NCI-H187 treated with DMSO at 0.1 percent for 48 hours (cell line): ENCODE results near the gene ALDH3A2.

Source experiments
- DNase-seq: peaks from one replicate; lab custom pipeline; 2025; lab: John Stamatoyannopoulos, UW

The ALDH3A2 gene

DNA sequence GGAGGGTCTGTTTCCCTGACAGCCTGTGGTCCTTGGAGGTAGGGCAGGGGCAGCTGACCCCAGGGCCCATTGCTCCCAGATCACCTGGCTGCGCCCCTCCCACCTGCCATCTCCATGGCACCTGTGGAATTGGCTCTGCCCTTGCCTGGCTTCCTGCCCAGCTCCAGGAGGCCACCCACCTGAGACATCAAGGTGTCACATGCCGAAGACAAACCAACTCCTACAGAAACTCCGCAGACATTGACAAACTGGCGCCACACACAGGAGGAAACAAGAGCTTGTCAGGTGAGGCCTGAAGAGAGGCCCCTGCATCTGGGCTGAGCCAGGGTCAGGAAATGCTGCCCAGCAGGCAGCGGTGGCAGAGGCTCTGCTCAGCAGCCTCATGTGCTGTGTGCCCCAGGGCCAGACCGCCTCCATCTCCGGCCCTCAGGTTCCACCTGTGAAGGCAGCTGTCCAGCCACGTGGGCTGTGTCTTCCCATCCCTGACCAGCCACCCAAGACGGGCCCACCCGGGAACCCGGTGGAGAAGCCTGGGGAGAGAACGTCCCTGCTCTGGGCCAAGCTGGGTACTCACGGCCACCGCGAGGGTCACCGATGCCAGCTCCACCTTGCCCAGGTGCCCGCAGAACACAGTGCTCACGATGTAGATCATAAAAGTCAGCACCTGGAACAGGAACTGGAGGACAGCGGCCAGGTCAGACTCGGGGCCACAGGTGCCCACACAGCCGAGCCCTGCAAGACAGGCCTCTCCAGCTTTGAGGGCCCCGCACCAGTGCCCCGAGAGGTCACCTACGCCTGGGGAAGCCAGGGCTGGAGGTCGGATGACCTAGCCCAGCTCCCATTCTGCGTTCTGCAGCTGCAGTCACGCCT lies 66.2 kb downstream of the ALDH3A2 start:
- no peak for DNase-seq

DNA sequence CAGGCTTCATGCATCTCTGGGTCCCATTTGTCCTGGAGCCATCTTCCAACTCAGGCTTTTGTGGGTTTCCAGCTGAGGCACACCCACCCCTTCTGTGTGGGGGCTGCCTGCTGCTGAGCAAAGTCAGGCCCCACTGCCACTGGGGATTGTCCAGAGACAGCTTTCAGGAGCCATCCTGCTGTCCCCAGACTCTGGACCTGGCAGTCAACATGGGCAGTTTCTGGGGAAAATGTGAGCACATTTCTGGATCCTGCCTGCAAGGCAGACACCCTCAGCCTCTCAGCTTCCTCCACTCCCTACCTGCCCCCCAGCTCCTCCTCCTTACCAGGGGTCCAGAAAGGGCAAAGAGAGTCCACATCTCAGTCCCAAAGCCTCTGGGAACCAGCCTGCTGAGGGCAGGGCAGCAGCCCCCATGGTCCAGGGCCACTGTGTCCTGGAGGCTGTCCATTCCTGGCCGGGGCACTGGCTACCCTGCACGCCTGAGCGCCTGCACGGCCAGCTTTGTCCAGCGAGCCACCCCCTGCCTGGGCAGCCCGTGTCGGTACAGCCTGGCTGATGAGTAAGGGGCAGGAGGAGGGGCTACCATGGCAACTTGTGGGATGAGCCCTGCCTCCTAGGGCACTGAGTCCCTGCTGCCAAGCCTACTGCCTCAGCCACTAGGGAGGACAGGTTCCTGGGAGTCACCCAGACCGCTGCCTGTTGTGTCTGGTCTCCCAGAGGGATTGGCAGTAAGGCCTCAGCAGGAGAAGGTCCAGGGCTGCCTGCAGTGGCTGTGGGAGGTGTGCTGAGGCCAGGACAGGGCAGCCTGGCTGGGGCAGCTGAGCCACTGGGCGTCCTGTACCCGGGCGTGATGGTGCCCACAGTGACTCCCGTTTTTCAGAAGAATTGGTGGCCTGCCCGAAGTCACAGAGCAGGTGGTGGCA lies 67.8 kb downstream of the ALDH3A2 start, which contains the start of gene SLC47A2:
Gene SLC47A2 (minus strand): TSS at position 477 of the 923 bp plus-strand sequence. CDS start 29 bp downstream, at position 448.
- no peak for DNase-seq

DNA sequence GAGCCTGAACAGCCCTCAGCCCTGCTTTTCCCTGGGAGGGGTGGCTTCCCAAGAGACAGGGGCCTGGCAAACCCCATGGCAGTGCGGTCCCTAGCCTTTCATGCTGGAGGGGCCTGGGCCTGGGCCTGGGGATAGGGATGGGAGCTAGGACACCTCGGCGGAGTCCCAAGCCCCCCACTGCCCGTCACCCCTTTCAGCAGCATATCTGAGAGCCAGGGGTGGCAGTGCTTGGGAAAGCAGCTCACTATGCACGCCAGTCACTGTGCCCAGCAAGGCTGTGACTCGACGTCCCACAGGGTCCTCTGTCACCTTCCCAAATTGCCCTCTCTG lies 68.4 kb downstream of the ALDH3A2 start:
- no peak for DNase-seq

- no peak for DNase-seq
Measured at GRCh38 chr17:19717411-19717908, 68.9 kb downstream of the ALDH3A2 start.

DNA sequence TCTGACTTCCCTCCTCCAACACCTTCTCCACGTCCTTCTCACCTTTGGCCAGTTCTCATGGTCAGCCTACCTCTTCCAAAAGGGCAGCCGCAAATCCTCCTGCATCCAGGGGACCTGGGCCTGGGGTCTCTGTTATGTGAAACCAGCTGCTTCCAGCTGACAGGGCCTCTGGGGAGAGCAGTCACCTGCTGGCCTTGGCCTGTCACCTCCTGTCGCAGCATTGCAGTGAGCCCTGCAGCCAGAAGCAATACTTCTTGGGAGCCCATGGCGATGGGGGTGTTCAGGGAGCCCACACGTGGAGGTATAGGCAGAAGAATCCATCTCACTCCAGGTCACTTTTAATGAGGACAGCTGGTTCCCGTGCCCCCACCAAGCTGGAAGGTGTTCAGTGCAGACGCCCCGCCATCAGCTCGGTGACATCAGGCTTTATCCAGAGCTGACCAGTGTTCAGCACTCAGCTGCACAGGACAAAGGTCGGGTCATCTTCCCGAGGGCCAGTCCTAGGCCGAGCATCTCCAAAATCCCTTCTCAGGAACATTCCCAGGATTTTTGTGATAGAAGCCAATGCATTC lies 69.6 kb downstream of the ALDH3A2 start:
- DNase-seq, result no peak

DNA sequence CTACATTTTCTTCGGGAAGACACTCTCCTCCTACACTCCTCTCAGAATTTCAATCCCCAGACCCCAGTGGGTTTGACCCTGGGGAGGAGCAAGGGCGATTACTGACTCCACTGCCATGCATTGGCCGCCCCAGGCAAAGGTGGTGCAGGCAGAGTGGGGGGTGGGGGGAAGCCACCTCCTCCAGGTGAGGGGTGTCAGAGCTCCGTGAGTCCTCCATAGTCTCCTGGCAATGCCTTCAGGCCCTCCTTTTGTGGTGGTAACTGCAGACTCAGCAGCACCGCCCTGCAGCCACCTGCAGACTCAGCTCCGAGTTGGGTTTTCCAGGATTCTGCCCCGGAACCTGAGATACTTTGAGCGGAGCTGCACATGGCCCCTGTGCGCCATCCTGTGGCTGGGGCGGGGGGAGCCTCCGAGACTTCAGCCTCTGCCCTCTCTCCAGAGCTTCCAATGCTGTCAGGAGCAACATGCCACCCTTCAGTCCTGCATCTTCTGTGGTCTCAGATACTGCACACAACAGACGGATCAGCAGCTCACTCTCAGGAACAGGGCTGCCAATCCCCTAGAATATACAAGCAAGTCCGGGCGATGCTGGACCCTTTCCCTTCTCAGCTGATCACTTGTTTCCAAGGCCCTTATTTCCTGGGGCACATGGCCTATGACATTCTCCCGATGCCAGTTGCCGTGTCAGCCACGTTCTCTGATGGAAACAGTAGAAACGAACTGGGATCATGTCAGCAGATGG lies 70.2 kb downstream of the ALDH3A2 start:
- DNase-seq, result no peak

DNA sequence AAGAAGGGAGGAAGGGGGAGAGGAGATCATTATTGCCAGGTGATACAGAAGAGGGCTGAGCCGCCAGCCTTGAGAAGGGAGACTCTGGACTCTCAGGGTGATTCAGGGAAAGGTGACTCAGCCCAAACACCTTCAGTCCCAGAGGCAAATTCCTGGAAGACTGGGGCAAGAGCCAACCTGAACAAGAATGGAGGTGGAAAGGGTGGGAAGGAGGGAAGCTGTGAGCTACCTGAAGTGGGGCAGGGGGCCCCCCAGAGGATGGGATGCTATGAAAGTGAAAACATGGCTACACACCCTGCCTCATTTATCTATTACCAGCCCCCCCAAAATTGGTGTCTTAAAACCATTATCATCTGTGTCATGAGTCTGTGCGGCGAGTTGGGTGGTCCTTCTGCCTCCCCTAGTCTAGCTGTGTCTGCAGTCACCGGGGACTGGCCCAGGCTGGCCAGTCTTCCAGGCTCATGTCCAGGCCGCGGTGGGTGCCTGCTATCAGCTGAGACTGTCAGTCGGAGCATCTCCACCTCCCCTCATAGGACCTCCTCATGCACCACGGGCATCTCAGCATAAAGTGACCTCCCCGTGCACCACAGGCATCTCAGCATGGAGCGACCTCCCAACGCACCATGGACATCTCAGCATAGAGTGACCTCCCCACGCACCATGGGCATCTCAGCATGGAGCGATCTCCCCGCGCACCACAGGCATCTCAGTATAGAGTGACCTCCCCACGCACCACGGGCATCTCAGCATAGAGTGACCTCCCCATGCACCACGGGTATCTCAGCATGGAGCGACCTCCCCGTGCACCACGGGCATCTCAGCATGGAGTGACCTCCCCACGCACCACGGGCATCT lies 71.0 kb downstream of the ALDH3A2 start:
- no peak for DNase-seq

DNA sequence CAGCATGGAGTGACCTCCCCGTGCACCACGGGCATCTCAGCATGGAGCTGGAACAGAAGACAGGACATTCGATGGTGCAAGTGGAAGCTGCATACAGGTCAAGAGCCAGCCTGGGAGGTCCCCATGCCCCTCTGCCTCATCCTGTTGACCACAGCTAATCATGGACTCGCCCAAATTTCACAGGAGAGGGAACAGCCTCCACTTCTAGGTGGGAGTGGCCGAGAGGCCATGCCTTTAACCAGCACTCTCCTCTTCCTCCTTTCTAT lies 71.6 kb downstream of the ALDH3A2 start:
- DNase-seq, result no peak

- DNase-seq, result no peak
Measured at GRCh38 chr17:19720631-19721426, 72.3 kb downstream of the ALDH3A2 start.

GRCh38 chr17:19723964-19724363 lies 75.4 kb downstream of the ALDH3A2 start:
- no peak for DNase-seq

GRCh38 chr17:19724501-19725420 lies 76.2 kb downstream of the ALDH3A2 start:
- no peak for DNase-seq

DNA sequence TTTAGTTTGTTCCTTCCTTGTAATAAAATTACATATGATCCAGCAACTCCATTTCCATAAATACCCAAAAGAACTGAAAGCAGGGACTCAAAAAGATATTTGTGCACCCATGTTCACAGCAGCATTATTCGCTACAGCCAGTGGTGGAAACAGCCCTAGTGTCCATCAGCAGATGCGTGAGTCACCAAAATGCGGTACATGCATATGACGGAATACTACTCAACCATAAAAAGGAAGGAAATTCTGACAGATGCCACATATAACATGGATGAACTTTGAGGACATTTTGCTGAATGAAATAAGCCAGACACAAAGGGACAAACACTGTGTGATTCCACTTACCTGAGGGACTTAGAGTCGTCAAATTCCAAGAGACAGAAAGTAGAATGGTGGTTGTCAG lies 76.9 kb downstream of the ALDH3A2 start:
- no peak for DNase-seq

DNA sequence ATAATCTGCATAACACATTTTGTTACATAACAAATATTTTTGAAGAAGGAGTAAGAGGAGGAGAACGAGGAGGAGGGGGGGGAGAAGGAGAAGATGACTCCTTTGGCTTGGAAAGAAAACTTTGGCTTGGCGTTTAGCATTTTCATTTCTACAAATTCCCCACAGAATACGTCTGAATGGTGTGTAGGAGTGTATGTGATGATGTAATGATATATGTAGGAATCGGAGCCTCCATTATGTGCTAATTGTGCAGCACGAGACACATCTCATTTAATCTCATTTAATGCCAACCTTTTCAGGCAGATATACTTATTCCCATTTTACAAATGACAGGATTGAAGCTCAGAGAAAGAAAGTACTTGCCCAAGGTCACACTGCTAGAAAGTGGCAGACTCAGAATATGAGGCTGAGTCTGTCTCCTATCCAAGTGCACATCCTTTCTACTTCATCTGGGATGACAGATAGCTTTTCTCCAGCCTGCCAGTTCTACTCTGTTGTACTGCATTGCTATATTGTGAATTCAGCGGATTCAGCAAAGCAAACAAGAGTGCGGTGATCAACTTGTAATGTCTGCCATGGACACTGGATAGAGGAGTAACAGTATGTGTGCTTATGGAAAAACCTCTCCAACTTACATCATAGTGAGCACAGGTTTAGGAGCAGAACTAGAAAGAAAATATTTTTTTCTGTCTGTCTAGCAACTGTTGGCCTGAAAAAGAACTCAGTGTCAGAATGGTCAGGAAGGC lies 78.3 kb downstream of the ALDH3A2 start:
- no peak for DNase-seq
